NT2/D1 (cell line): ENCODE results near the gene NPHP1.

Source experiments
- SUZ12 ChIP-seq: IDR thresholded peaks from 2 replicates; pipeline ENCODE4 v1.6.1; 2011; ENCODE audit not compliant: insufficient read length, insufficient read depth; ENCODE audit errors: extremely low read depth
- YY1 ChIP-seq: IDR thresholded peaks from 2 replicates; pipeline ENCODE4 v1.6.1; 2011; ENCODE audit not compliant: insufficient read length, insufficient read depth
- ZNF274 ChIP-seq: IDR thresholded peaks from 2 replicates; pipeline ENCODE4 v1.6.1; 2011; ENCODE audit warnings: mild to moderate bottlenecking, low read depth, low read length

DNA sequence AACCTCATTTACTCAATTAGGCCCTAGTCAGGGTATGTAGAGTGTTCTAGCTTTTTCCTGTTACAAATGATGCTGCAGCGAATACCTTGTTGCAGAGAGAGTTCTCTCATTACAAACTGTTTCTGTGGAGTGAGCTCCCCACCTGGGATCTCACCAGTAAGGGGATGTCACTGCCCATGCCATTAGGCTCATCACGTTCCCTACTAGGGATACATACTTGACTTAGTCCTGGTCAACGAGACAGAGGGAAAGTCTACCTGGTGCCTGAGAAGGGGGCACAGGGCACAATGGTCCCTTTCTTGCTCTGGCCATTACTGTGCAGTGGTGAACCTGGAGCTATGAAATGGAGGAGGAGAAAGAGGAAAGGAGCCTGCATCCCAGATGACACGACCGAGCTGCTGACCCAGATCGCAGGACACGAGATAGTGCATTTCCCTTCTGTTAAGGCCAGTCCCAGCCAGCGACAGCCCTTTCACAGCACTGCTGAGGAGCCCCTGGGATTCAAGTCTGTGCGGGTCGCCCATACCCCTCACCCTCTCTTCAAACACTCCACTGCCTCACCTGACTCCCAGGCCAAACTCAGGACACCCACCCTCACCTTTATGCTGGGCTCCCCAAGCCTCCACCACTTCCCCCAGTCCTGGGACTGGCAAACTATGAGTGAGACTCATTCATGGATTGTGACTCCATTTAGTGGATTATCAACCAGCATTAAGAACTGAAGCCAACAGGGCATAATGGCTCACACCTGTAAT, 105.2 kb downstream of the NPHP1 start:
- no peak for TF ChIP-seq ZNF274
- TF ChIP-seq YY1 = no peak
- TF ChIP-seq SUZ12 = no peak
